GM21423 (cell line): ENCODE data around the gene BDKRB2.

ENCODE experiments used
- ATAC-seq: cut with Tn5 transposase; IDR thresholded peaks from one replicate; pipeline ENCODE4 v1.9.1; 2021; ENCODE audit warnings: mild to moderate bottlenecking, moderate library complexity; ENCODE audit not compliant: unreplicated experiment

The BDKRB2 gene

GRCh38 chr14:96250485-96250884 is 45.8 kb downstream of the BDKRB2 start:
- ATAC-seq, result no peak

DNA sequence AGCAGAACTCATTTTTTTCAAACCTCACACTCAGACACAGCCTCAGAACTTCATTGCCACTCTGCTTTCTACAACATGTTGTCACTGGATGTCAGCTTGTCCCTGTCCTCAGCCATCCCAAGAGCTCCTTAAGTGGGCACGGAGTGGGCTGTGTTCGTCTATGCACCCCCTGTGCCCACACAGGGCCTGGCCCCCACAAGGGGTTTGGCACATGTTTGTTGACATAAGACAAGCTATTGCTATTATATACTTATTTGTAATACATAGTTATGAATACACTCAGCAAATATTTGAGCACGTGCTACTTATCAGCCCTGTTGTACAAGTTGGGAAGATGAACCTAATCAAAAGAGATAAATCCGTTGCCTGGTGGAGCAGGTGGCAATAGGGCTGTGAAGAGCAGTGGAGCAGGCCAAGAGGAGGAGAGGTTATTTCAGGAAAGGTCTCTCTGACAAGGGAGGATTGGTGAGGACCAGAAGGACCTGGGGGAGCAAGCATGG is 47.1 kb downstream of the BDKRB2 start:
- ATAC-seq, result no peak

DNA sequence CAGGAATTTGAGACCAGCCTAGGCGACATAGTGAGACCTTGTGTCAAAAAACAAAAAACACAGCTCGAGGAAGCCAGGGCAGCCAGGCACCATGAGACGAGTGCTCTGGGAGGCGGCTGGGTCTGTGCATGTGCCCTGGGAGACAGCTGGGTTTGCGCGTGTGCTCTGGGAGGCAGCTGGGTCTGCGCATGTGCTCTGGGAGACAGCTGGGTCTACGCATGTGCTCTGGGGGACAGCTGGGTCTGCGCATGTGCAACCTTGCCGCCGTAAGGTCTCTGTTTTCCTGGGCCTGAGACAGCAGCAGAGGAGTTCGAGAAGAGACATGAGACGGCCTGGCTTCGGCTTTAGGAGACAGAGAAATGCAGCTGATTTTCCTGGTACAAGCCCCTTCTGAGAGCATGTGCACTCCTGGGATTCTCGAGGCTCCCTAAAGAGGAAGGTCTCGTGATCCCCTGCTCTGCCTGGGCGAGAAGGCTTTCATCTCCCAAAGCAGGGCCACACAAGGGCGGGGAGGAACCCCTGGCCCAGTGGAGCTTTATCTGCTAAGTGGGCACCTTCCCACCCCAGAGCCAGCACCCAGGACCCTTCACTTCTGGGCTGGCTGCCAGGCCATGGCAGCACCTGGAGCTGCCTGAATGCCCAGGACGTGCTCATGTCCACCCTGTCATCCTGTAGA is 47.8 kb downstream of the BDKRB2 start:
- ATAC-seq, result no peak

- no peak for ATAC-seq
Observed at GRCh38 chr14:96252999-96253539, 48.4 kb downstream of the BDKRB2 start.

- no peak for ATAC-seq
Observed at GRCh38 chr14:96254687-96255086, 50.0 kb downstream of the BDKRB2 start.

DNA sequence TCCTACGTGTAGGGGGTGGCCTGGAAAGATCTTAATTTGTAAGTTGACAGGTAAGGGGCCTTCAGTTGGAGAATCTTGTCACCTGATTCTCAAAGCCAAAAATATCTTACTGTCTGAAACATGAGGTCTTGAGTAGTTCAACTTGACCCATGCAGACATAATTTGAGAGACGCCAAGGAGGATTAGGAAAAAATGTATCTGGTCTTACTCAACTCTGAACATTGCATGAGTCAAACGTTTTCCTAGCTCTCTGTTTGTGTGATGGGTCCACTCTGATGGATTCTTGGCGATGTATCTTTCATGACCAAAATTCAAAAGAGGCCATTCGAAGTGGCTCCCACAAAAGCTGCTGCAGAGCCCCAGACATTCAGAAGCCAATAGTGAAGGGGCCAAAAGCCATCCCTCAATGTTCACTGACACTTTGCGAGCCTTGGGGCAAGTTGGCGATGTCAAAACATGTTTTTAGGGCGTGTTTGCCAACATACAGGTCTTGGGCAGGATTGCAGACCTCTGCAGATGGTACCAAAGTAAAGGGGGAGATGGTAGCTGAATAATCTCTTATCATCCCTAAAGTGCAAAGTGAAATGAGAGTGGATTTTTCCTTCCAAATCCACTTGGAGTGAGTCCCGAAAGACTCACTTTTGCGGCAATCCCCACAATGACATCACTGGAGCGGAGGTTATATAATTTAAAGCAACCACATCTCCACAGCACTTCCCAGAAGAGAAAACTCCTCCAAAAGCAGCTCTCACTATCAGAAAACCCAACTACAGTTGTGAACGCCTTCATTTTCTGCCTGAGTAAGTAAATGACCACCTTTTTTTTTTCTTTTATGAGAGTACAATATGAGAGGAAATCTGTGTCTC is 51.1 kb downstream of the BDKRB2 start, which contains the start of gene BDKRB1:
TSS of gene BDKRB1 (plus strand) at position 710 of the 866 bp plus-strand sequence. CDS start 7,473 bp downstream, outside the sequence.
- no peak for ATAC-seq

- ATAC-seq, result no peak
Observed at GRCh38 chr14:96256407-96256806, 51.8 kb downstream of the BDKRB2 start.

GRCh38 chr14:96257056-96257455 is 52.4 kb downstream of the BDKRB2 start:
- no peak for ATAC-seq

DNA sequence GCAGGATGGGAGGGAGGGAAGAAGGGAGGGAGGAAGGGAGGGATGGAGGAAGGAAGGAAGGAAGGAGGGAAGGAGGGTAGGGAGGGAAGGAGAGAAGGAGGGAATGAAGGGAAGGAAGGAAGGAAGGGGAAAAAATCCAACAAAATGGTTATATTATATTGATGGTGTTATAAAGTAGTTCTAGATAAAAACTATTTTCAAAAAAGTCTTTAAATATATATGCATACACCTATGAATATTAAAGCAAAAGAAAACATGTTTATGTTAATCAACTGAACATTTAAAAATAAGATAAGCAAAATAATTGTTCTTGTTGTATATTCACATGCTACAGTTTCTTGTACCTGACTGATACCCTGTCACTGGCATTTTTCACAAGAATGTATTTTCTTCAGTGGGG is 53.3 kb downstream of the BDKRB2 start:
- no peak for ATAC-seq

DNA sequence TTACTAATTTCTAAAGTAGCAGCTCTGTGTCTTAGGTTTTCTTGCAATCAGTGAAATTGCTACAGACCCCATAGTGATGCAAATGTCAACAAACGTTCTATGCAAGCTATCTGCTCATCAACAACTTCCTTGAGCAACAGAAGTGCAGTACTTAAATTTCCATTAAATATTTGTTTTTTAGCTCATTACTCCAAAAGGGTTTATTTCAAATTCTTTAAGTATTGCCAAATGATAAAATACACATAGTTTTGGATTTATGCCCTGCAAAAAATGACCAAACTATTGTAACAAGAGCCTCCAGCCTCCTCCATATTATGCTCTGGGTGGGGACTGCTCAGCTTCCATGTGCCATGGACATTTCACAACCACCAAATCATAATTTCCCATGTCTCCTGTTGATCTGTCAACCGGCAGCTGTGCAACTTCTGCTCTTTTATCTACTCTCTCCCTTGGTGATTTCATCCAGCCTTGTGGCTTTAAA is 55.7 kb downstream of the BDKRB2 start:
- ATAC-seq, result no peak

- ATAC-seq, result no peak
Observed at GRCh38 chr14:96261053-96261452, 56.4 kb downstream of the BDKRB2 start.

DNA sequence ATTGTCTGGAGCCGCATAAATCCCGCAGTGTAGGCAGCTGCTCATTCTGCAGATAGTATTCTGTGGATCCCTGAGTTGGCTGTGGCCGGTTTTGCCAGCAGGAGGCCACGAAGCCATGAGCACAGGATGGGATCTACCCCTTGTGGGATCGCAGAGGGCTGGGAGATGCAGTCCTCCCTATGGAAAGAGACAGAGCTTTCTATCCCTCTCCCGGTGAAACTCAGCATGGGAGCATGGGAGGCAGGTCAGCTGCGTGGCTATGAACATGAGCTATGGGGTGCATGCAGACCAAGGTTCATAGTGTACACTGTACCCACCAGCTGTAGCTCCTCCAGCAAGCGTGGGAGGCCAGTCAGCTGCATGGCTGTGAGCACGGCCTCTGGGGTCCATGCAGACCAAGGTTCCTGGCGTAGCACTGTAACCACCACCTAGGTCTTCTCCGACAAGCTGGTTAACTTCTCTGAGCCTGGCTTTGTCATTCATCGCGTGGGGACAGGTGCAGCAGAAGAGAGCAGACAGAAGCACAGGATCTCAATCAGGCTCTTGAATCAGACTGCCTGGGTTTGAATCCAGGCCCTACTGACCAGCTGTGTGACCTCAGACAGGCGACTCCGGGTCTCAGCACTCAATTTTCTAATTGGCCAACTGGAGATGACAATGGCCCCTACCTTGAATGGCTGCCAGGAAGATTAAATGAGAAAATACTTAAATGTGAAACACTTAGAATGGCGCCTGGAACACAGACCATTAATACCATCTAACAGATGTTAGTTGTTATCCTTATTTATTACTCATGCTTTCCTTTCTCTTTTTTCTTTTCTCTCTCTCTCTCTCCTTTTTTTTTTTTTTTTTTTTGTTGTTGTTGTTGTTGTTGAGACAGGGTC is 57.4 kb downstream of the BDKRB2 start:
- no peak for ATAC-seq

DNA sequence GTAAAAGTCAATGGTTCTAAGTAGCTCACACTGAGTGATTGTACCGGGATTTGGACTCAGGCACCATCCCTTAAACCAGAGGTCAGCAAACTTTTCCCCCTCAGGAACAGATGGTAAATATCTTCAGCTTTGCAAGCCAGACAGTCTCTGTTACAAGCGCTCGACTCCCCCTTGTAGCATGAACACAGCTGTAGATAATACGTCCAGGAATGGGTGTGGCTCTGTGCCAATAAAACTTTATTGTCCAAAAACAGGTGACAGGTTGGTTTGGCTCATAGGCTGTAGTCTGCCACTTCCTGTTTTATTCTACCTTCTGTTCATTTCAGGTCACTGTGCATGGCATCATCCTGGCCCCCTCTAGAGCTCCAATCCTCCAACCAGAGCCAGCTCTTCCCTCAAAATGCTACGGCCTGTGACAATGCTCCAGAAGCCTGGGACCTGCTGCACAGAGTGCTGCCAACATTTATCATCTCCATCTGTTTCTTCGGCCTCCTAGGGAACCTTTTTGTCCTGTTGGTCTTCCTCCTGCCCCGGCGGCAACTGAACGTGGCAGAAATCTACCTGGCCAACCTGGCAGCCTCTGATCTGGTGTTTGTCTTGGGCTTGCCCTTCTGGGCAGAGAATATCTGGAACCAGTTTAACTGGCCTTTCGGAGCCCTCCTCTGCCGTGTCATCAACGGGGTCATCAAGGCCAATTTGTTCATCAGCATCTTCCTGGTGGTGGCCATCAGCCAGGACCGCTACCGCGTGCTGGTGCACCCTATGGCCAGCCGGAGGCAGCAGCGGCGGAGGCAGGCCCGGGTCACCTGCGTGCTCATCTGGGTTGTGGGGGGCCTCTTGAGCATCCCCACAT is 58.9 kb downstream of the BDKRB2 start:
- no peak for ATAC-seq

GRCh38 chr14:96264200-96264553 is 59.5 kb downstream of the BDKRB2 start:
- no peak for ATAC-seq

DNA sequence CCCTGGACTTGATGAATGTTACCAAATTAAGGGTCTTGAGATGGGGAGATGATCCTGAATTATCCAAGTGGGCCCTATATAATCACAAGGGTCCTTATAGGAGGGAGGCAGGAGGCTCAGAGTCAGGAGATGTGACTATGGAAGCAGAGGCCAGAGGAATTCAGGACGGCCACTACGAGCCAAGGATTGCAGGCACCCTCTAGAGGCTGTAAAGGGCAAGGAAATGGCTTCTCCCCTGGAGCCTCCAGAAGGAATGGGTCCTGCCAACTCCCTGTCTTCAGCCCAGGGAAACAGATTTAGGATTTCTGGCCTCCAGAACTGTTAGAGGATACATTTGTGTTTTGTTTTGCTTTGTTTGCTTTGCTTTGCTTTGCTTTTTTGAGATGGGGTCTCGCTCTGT is 60.2 kb downstream of the BDKRB2 start:
- ATAC-seq, result no peak

GRCh38 chr14:96265383-96266095 is 60.9 kb downstream of the BDKRB2 start:
- ATAC-seq, result no peak

DNA sequence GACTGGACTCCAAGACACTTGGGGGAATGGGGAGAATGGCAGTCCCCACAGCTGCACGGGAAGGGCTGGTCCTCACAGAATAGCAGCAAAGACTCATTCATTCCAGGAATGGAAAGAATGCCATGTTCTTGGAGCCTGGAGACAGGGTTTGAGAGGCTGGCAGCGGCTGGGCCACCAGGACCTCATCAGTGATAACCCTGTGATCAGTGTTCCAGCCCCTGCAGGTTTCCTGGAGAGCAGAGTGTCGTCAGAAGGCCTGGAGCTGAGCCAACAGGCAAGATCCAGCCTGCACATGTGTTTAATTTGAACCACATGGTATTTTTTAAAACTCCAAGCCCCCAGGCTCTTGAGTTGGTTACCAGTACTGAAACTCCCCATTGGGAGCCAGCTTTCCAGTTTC is 62.7 kb downstream of the BDKRB2 start:
- no peak for ATAC-seq

DNA sequence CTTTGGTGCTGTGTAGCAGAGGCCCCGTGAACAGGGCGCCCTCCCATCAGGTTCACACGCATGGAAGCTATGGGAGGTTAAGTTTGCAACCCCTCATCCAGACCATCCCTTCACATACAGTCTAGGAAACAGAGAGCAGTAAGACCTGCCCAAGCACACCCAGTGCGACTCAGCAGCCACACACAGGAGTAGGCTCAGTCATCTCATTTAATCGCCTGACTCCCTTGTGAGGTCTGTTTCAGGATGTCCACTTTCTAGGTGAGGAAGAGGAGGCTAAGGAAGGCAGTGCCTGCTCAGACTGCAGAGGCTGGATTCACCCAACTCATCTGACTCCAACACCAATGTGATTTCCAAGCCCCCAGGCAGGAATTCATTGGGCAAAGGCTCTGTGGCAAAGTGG is 63.3 kb downstream of the BDKRB2 start:
- no peak for ATAC-seq
